ENCODE measurements around the gene TMTC1. TPM values are rescaled to one million over a fixed set of nuclear protein-coding genes. Genes with fewer than 3 reads are reported as not detected.

Gene TMTC1
- total RNA-seq, 1 donor from 2014 or later: 1.4 TPM

DNA sequence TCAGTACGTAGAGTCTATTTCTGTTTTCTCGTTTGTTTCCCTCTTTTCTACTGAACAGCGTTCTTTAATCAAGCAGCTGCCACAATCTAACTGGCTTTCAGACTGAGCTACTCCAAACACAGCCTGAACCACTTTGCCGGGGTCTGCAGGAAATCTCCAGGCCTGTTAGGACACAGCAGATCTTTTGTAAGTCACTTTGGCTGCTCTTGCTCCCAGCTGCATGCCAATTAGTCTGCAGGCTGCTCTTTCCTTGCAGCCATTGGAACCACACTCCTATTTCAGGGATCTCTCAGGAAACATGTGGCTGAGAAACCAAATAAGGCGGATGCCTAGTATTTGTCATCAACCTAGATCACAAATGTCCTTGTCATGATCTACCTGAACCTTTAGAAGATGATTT, 73.6 kb downstream of the TMTC1 start:
- no peaks in the 10 kb centered on the region for H3K36me3 Mint-ChIP-seq (ENCODE audit: low read depth)
- DNase-seq (ENCODE audit: low spot score): no peak
- H3K27me3 Mint-ChIP-seq (ENCODE audit: low read depth): no peaks in the 10 kb centered on the region
- H3K27ac Mint-ChIP-seq: no peak overlapping the region
- no peak overlapping the region for H3K4me3 Mint-ChIP-seq (ENCODE audit: low read depth)
- H3K4me1 Mint-ChIP-seq (ENCODE audit: low read depth): no peaks in the 10 kb centered on the region
- H3K9me3 Mint-ChIP-seq: no peaks in the 10 kb centered on the region
- intact Hi-C loops (cut with micrococcal nuclease): no loop called here

DNA sequence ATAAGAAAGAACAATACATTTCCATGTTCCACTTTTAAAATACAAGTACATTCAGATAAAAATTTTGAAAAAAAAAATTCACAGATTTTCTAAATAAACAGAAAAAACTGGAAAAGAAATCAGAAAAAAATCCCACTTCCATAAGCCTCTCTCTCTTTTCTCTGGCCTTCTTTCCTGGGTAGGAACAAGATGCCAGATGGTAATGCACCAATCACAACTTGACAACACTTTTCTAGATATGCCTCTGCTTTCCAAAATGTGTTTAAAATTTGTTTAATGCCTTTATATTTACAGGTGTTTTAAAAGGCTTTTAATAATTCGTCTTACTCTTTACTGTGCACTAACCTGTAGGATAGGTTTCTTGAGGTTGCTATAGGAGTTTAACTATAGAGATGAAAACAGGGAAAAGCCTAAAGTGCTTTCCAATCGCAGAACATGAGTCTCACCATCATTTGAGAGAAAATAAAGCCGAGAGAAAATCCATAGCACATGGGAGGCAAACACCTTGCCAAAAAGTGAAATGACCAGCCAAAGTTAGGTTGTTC, 74.2 kb downstream of the TMTC1 start:
- intact Hi-C loops (cut with micrococcal nuclease): no loop called here
- Mint-ChIP-seq H3K4me1 (ENCODE audit: low read depth) (no peaks in the 10 kb centered on the region), H3K4me3 (ENCODE audit: low read depth) (no peak overlapping the region), H3K27me3 (ENCODE audit: low read depth) (no peaks in the 10 kb centered on the region), H3K9me3 (no peaks in the 10 kb centered on the region), H3K36me3 (ENCODE audit: low read depth) (no peaks in the 10 kb centered on the region), H3K27ac (no peak overlapping the region)
- no peak for DNase-seq (ENCODE audit: low spot score)

DNA sequence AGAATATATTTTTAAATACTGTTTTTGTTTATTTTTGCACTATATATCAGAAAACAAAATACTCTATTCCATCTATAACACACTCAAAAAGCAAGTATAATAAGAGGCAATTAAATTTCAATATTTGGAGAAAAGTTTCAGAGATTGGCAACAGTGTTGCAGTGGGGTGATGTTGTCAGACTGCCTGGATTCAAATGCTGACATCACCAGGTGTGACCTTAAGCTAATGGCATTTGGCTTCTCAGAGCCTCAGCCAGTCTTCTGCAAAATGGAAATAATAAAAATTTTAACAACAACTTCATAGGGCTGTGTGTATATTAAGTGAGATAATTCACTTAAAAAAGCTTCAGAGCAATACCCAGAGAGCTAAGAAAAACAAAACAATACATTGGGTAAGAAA, 74.7 kb downstream of the TMTC1 start:
- Mint-ChIP-seq H3K9me3 (no peaks in the 10 kb centered on the region), H3K36me3 (ENCODE audit: low read depth) (no peaks in the 10 kb centered on the region), H3K4me3 (ENCODE audit: low read depth) (no peak overlapping the region), H3K4me1 (ENCODE audit: low read depth) (no peaks in the 10 kb centered on the region), H3K27me3 (ENCODE audit: low read depth) (no peaks in the 10 kb centered on the region), H3K27ac (no peak overlapping the region)
- DNase-seq (ENCODE audit: low spot score): no peak
- intact Hi-C loops (cut with micrococcal nuclease): no loop called here

DNA sequence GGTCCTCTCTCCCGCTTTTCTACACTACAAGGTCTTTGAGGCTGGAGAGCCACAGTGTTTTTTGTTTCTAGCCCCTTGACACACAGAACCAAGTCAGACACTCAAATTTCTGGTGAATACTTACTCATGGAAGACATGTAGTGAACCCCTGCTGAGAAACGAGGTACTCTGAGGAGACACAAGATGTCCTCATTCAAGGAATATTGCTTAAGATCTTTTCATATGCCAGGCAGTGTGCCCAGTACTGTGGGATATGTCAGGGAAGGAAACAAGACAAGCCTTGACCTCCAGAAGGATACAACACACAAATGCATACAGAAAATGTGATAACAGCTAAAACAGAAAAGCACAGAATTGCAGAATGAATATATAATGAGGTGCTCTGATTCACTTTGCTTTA, 75.9 kb downstream of the TMTC1 start:
- H3K27me3 Mint-ChIP-seq (ENCODE audit: low read depth): no peaks in the 10 kb centered on the region
- H3K27ac Mint-ChIP-seq: no peak overlapping the region
- intact Hi-C loops (cut with micrococcal nuclease): no loop called here
- no peaks in the 10 kb centered on the region for H3K36me3 Mint-ChIP-seq (ENCODE audit: low read depth)
- no peak for DNase-seq (ENCODE audit: low spot score)
- no peaks in the 10 kb centered on the region for H3K4me1 Mint-ChIP-seq (ENCODE audit: low read depth)
- no peak overlapping the region for H3K4me3 Mint-ChIP-seq (ENCODE audit: low read depth)
- no peaks in the 10 kb centered on the region for H3K9me3 Mint-ChIP-seq

DNA sequence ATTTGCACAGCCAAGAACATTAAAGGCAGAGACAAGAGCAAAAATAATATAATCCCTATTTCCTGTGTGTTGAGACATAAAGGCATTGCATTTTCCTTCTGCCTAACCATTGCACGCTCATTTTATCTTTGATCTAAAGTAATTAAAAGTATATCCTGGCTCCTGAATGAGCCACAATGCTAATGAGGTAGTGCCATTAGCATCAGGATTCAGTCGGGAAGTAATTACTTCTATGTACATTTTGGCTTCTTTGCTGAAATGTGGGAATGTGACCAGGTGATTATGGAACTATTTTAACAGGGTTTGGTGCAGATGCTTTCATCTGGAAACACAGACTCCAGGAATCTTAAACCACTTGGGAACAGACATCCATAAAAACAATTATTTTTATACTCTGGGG, 77.4 kb downstream of the TMTC1 start:
- DNase-seq (ENCODE audit: low spot score): no peak
- Mint-ChIP-seq H3K27ac (no peak overlapping the region), H3K4me1 (ENCODE audit: low read depth) (no peaks in the 10 kb centered on the region), H3K36me3 (ENCODE audit: low read depth) (no peaks in the 10 kb centered on the region), H3K9me3 (no peaks in the 10 kb centered on the region), H3K27me3 (ENCODE audit: low read depth) (no peaks in the 10 kb centered on the region), H3K4me3 (ENCODE audit: low read depth) (no peak overlapping the region)
- intact Hi-C loops (cut with micrococcal nuclease): no loop called here

DNA sequence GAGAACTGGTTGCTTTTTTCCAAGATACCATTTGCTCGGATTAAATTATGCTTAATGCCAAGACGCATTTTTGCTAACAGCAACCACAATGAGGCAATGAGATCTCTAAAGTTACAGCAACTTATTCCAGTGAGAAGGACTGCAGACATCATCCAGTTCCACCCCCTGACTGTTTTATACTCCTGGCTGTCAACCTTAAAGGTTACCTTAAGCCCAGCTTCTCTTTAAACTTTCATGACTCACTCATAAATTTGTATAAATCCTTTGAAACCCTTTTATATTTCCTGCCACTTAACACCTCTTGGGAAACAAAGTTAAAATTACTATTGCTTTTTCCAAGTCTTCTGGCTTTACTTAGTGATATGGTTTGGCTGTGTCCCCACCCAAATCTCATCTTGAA, 80.2 kb downstream of the TMTC1 start:
- Mint-ChIP-seq H3K36me3 (ENCODE audit: low read depth) (no peaks in the 10 kb centered on the region), H3K4me1 (ENCODE audit: low read depth) (no peaks in the 10 kb centered on the region), H3K4me3 (ENCODE audit: low read depth) (no peak overlapping the region), H3K27me3 (ENCODE audit: low read depth) (no peaks in the 10 kb centered on the region), H3K27ac (no peak overlapping the region), H3K9me3 (no peaks in the 10 kb centered on the region)
- DNase-seq (ENCODE audit: low spot score): no peak
- intact Hi-C loops (cut with micrococcal nuclease): no loop called here

DNA sequence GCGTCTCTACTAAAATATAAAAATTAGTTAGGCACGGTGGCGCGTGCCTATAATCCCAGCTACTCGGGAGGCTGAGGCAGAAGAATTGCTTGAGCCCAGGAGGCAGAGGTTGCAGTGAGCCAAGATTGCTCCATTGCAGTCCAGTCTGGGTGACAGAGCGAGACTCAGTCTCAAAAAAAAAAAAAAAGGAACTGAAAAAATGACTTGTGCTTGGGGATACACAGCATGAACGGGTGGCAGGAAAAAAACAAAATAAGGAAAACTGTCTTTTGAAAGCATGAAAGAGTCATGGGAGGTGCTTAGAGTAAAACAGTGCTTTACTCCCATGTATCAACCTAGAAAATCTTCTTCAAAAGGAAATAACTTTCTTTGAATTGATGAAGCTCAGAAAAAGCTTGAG, 80.8 kb downstream of the TMTC1 start:
- Mint-ChIP-seq H3K9me3 (no peaks in the 10 kb centered on the region), H3K27me3 (ENCODE audit: low read depth) (no peaks in the 10 kb centered on the region), H3K36me3 (ENCODE audit: low read depth) (no peaks in the 10 kb centered on the region), H3K4me3 (ENCODE audit: low read depth) (no peak overlapping the region), H3K4me1 (ENCODE audit: low read depth) (no peaks in the 10 kb centered on the region), H3K27ac (no peak overlapping the region)
- DNase-seq (ENCODE audit: low spot score): no peak
- intact Hi-C loops (cut with micrococcal nuclease): no loop called here

DNA sequence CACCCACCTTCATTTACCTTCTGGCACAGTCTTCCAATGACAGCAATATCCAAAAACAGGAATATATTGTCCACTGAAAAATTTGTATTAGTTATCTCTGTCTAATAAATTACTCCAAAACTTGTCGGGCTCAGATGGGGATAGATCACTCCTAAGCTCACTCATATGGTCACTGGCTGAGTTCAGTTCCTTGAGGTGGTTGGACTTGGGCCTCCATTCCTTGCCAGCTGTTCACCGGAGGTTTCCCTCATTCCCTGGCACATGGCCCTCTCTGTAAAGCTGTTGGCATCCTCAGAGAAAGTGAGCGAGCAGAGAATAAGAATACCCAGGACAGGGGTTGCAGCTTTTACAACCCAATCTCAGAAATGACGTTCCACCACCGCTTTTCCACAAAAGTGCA, 81.5 kb downstream of the TMTC1 start:
- no peaks in the 10 kb centered on the region for H3K27me3 Mint-ChIP-seq (ENCODE audit: low read depth)
- H3K4me1 Mint-ChIP-seq (ENCODE audit: low read depth): no peaks in the 10 kb centered on the region
- H3K27ac Mint-ChIP-seq: no peak overlapping the region
- no peaks in the 10 kb centered on the region for H3K9me3 Mint-ChIP-seq
- no peak overlapping the region for H3K4me3 Mint-ChIP-seq (ENCODE audit: low read depth)
- intact Hi-C loops (cut with micrococcal nuclease): no loop called here
- no peak for DNase-seq (ENCODE audit: low spot score)
- H3K36me3 Mint-ChIP-seq (ENCODE audit: low read depth): no peaks in the 10 kb centered on the region

DNA sequence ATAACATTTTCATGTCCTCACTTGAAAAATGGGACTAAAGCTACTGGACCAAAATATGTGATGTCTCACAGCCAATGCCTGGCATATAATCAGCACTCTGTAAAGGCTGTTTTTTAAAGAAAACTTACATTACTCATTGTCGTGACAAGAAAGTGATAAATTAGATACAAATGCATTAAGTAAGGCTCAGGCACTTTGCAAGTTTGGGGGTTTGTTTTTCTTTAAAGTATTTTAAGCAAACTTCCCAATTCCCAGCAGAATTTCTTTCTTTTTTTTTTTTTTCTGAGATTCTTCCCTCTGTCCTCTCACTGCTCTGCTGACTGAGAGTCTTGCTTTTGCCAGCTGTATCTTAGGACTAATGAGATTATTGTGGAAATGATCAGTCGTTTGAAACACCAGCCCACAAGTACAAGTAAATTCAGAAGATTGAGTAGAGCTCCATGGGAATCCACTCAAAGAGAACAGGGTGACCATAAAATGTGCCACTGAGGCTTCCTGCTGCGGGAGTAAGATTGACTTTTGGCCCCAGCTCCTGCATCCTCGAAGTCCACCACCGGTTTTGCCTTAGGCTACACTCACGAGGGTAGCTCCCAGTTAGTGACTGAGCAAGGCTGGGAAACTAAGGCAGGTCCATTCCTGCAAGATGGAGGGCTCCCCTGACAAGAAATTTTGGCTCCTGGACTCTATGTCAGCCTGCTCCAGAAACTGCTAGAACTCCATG, 82.8 kb downstream of the TMTC1 start:
- Mint-ChIP-seq H3K4me1 (ENCODE audit: low read depth) (no peaks in the 10 kb centered on the region), H3K27ac (no peak overlapping the region), H3K9me3 (no peaks in the 10 kb centered on the region), H3K27me3 (ENCODE audit: low read depth) (no peaks in the 10 kb centered on the region), H3K4me3 (ENCODE audit: low read depth) (no peak overlapping the region), H3K36me3 (ENCODE audit: low read depth) (no peaks in the 10 kb centered on the region)
- intact Hi-C loops (cut with micrococcal nuclease): no loop called here
- DNase-seq (ENCODE audit: low spot score): no peak

DNA sequence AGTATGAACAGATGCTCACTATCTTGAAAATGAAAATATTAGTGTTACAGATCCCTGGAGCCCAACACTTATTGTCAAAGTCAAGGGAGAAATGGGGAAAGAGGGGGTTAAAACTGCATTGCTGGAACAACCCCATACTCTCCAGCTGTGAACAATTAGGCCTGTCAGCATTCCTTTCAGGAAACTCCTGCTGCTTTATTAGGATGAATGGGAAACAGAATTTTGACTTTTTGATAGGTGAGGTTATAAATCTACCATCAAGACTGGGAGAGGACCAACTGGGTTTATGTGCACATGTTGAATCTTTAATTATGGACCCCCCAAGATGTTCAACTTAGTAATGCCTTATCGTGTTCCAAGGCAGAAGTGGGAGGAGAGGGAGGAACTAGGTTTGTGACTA, 85.0 kb downstream of the TMTC1 start:
- Mint-ChIP-seq H3K4me1 (ENCODE audit: low read depth) (no peaks in the 10 kb centered on the region), H3K4me3 (ENCODE audit: low read depth) (no peak overlapping the region), H3K36me3 (ENCODE audit: low read depth) (no peaks in the 10 kb centered on the region), H3K27ac (no peak overlapping the region), H3K9me3 (no peaks in the 10 kb centered on the region), H3K27me3 (ENCODE audit: low read depth) (no peaks in the 10 kb centered on the region)
- intact Hi-C loops (cut with micrococcal nuclease): no loop called here
- no peak for DNase-seq (ENCODE audit: low spot score)

DNA sequence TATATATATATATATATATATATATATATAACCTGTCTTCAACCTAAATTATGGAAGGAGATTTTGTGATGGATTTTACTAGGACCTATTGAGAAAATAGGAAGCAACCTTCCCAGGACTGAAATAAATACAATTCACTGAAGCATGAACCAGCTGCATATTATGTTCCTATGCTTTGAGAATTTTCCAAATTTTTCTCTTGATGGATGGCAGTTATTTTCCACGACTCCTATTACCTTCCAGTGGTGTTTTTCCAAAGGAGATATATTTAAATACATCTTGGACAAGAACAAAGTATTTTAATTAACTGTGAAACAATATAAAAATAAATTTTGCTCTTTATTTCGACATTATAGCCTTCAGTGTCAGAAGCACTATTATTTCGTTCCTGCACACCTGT, 87.9 kb downstream of the TMTC1 start:
- intact Hi-C loops (cut with micrococcal nuclease): no loop called here
- no peaks in the 10 kb centered on the region for H3K36me3 Mint-ChIP-seq (ENCODE audit: low read depth)
- DNase-seq (ENCODE audit: low spot score): no peak
- H3K27ac Mint-ChIP-seq: no peak overlapping the region
- H3K9me3 Mint-ChIP-seq: no peaks in the 10 kb centered on the region
- no peak overlapping the region for H3K4me3 Mint-ChIP-seq (ENCODE audit: low read depth)
- peaks cover 3% of the 10 kb centered on the region for H3K27me3 Mint-ChIP-seq (ENCODE audit: low read depth)
- peaks cover 7% of the 10 kb centered on the region for H3K4me1 Mint-ChIP-seq (ENCODE audit: low read depth)

DNA sequence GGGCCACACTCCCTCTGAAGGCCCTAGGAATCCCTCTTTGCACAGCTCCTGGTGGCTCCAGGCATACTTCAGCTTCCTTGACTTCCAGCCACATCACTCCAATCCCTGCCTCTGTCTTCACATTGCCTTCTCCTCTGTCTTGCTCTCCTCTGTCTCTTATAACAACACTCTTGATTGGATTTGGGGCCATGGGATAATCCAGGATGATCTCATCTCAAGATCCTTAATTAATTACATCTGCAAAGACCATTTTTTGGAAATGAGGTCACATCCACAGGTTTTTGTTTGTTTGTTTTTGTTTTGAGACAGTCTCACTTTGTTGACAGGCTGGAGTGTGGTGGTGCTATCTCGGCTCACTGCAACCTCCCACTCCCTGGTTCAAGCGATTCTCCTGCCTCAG, 88.7 kb downstream of the TMTC1 start:
- intact Hi-C loops (cut with micrococcal nuclease): no loop called here
- no peak overlapping the region for H3K4me3 Mint-ChIP-seq (ENCODE audit: low read depth)
- H3K36me3 Mint-ChIP-seq (ENCODE audit: low read depth): no peaks in the 10 kb centered on the region
- H3K27ac Mint-ChIP-seq: no peak overlapping the region
- H3K4me1 Mint-ChIP-seq (ENCODE audit: low read depth): peaks cover 7% of the 10 kb centered on the region
- H3K9me3 Mint-ChIP-seq: no peaks in the 10 kb centered on the region
- no peak for DNase-seq (ENCODE audit: low spot score)
- peaks cover 3% of the 10 kb centered on the region for H3K27me3 Mint-ChIP-seq (ENCODE audit: low read depth)

DNA sequence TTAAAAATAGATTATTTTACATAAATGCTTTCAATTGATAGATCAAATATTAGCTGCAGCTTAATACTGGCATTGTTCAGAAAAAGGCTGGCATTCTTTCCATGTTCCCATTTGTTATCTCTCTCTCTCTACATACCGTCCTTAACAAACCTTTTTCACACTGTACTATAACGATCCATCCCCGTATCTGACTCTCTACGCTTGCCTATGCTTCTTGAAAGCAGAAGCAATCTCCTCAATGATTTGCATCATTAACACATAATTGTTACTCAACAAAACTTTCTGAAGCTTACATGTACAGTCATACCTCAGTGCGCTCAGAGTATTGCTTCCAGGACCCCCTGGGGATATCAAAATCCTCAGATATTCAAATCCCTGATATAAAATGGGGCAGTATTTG, 89.7 kb downstream of the TMTC1 start:
- DNase-seq (ENCODE audit: low spot score): no peak
- no peaks in the 10 kb centered on the region for H3K9me3 Mint-ChIP-seq
- intact Hi-C loops (cut with micrococcal nuclease): no loop called here
- H3K27ac Mint-ChIP-seq: no peak overlapping the region
- no peaks in the 10 kb centered on the region for H3K36me3 Mint-ChIP-seq (ENCODE audit: low read depth)
- no peak overlapping the region for H3K4me3 Mint-ChIP-seq (ENCODE audit: low read depth)
- peaks cover 3% of the 10 kb centered on the region for H3K27me3 Mint-ChIP-seq (ENCODE audit: low read depth)
- H3K4me1 Mint-ChIP-seq (ENCODE audit: low read depth): peaks cover 7% of the 10 kb centered on the region

DNA sequence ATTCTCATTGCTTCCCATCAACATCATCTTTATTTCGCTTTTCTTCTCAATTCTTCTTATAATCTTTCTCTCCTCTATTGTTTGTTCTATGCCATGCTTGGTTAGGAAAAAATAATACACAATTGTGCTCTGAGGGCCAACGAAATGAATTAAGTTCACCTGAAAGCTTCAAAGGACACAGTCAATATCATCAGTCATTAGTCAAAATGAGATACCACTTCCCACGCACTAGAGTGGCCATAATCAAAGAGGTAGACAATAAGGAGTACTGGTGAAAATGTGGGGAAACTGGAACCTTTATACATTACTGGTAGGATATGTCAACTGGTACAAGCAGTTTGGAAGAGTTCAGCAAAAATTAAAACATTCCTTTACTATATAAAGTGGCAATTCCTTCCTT, 91.5 kb downstream of the TMTC1 start:
- Mint-ChIP-seq H3K36me3 (ENCODE audit: low read depth) (no peaks in the 10 kb centered on the region), H3K4me3 (ENCODE audit: low read depth) (no peak overlapping the region)
- intact Hi-C loops (cut with micrococcal nuclease): no loop called here

More for the DNA sequence above, 91.5 kb downstream of the TMTC1 start:
- Mint-ChIP-seq H3K9me3 (no peaks in the 10 kb centered on the region), H3K27me3 (ENCODE audit: low read depth) (peaks cover 3% of the 10 kb centered on the region), H3K4me1 (ENCODE audit: low read depth) (peaks cover 7% of the 10 kb centered on the region), H3K27ac (no peak overlapping the region)
- no peak for DNase-seq (ENCODE audit: low spot score)

All from activated T-helper 2 cell treated with anti-CD3 and anti-CD28 coated beads, Interferon-gamma antibody, Interleukin-2, Interleukin-4, amounts not matched to agents 10 μg/mL and 5 μg/mL and 100 μg/mL, durations not matched to agents 14 hours and 24 hours and 36 hours (primary cell).